ENCODE results near the gene BRD8.

- TF ChIP-seq RAD21 (IDR thresholded peaks at IDR 0.05; ENCODE audit: low read depth) = no peak
- no peak for TF ChIP-seq EP300 (IDR thresholded peaks at IDR 0.05; ENCODE audit: borderline replicate concordance)
- TF ChIP-seq NFIC (IDR thresholded peaks at IDR 0.05) = no peak
- no peak for TF ChIP-seq TEAD4 (IDR thresholded peaks at IDR 0.05)
- TF ChIP-seq TCF12 (IDR thresholded peaks at IDR 0.05; ENCODE audit: low read depth) = no peak
- TF ChIP-seq FOXM1 (IDR thresholded peaks at IDR 0.05; ENCODE audit: borderline replicate concordance, low read depth) = no peak
- no peak for TF ChIP-seq TAF1 (IDR thresholded peaks at IDR 0.05; ENCODE audit: low read depth)
- TF ChIP-seq ZBTB7A (IDR thresholded peaks at IDR 0.05; ENCODE audit: low read depth) = no peak
- TF ChIP-seq MAX (IDR thresholded peaks at IDR 0.05) = no peak
- no peak for TF ChIP-seq USF1 (IDR thresholded peaks at IDR 0.05)
- TF ChIP-seq YY1 (IDR thresholded peaks at IDR 0.05; ENCODE audit: low read depth) = no peak
Observed at GRCh38 chr5:138103319-138103637, 75.2 kb downstream of the BRD8 start.

Measured in Ishikawa (cell line).